GM21576 (cell line): ENCODE measurements around the gene OR1A2.
"Not testable (repeated sequence)": the region's sequence is repeated elsewhere in the genome, so short reads cannot be mapped to it uniquely, and the experiment has no call there.

Experiments used
- ATAC-seq: cut with Tn5 transposase; IDR thresholded peaks from one replicate; pipeline ENCODE4 v1.9.1; 2021; ENCODE audit warnings: mild to moderate bottlenecking, moderate library complexity; ENCODE audit not compliant: unreplicated experiment

Gene OR1A2

GRCh38 chr17:3197219-3197618 lies at the start of gene OR1A2:
Gene OR1A2, plus strand, starts transcription at chr17:3197519. Its CDS starts 0 bp downstream, at chr17:3197519.
- no peak for ATAC-seq

DNA sequence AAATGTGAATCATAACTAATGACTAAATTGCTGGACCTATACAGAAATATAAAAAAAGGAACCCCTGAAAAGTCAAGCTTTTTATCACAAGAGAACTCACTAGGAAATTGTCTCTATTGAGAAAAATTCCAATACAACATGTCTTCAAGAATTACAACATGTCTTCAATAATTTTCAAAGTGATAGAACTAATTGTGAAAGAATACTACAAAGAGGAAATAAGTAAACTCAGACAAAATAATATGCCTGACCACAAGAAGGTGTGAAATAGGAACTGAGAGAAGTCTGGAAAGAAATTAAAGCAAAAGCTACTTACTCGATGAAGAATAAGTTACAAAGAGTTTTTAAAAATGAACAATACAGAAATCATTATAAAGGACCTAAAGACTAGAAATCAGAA lies 40.1 kb upstream of the OR1A2 start:
- no peak for ATAC-seq

GRCh38 chr17:3167574-3167973 lies 29.7 kb upstream of the OR1A2 start:
- no peak for ATAC-seq

DNA sequence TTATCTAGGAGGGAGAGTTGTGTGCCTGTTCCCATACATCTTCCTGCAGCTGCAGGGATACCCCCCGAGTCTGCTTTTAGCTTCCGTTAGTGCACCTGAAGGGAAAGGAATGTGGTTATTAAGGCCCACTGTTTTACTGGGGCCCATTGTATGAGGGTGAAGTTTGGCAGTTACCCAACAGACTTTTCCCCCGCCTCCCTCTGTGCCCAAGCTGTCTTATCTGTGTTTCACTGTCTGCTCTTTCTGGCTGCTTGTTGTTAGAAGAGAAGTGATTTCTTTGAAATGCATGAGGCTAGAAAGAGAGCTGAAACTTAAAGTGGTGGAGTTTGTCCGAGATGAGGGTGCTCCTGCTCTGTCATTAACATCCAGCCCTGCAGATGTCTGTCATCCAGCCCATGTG lies 7.4 kb upstream of the OR1A2 start:
- ATAC-seq, result no peak

GRCh38 chr17:3207367-3207766 lies 10.0 kb downstream of the OR1A2 start, which contains the start of gene OR1A1:
Gene OR1A1, plus strand, starts transcription at chr17:3207667. Its CDS starts 7,954 bp downstream, at chr17:3215621.
- ATAC-seq, result no peak

DNA sequence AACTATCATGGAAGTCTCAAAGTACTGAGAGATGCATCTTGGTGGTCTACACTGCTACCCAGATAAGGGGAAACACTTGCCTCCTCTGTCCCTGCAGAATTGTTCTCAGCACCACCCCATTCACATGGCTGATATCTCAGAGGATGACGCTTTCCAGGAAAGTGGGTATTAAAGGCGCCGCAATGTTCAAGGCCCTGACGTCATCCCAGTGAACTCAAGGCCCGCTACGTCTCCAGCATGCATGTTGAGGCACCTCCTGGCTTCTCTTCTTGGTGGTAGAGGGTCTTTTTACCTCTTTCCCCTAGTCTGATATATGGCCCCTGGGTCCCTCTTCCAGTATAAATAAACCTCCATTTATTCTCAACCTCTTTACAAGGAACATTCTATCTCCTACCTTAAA lies 11.2 kb downstream of the OR1A2 start:
- no peak for ATAC-seq

DNA sequence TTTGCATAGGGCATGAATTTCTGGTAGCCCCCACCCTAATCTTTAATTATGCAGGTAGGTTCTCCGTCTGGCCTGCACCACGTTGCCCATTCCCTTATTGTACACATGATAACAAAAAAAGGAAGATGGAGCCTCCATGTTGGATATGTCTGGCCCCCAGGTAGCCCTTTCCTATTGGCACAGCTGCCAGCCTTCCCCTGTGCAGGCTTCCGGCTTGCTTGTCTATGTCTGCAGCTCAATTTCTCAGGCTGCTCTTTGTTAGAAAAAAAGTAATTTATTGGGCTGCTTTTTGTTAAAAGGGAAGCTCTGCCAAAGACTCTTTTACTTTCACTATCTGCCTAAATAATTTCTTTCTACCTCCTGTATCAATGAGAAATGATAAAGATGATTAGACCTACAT lies 15.7 kb downstream of the OR1A2 start:
- ATAC-seq, result no peak

DNA sequence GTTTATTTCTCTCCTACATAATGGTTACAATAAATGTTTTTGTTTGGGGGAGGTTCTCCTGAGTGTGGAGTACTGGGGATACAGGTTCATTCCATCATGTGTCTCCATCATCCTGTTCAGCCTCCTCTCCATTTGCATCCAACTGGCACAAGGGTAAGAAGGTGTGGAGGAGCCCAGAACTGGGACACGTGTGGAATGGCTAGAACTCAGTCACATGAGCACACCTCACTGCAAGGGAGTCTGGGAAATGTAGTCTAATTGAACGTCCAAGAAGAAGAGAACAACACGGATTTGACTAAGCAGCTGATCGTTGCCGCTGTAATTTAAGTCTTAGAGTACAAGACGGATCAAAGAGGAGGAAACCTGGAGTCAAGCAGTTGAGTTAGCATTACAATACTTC lies 16.3 kb downstream of the OR1A2 start:
- no peak for ATAC-seq

DNA sequence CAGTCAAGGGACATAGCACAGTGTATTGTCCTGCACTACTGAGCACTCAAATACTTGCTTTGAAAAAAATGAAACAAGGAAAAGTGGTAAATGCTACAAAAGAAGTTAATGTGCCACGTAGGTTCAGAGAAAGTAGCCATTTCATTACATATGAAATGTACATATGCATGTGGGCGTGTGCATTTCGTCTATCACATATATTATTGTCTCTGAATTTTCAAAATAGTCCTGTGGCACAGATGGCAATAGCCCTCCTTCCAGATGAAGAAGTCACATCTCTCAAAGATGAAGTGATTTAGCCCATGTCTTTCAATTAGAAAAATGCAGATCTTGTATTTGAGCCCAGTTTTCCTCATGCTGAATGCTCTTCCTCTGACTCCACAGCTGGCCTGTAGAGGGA lies 22.7 kb downstream of the OR1A2 start:
- not testable (repeated sequence) for ATAC-seq

- no peak for ATAC-seq
These were observed 24.5 kb downstream of the OR1A2 start for GRCh38 chr17:3221850-3222249.

GRCh38 chr17:3222505-3222904 lies 25.2 kb downstream of the OR1A2 start:
- ATAC-seq, result no peak

GRCh38 chr17:3224721-3225352 lies 27.5 kb downstream of the OR1A2 start:
- not testable (repeated sequence) for ATAC-seq

GRCh38 chr17:3232300-3232699 lies 35.0 kb downstream of the OR1A2 start:
- ATAC-seq, result not testable (repeated sequence)

DNA sequence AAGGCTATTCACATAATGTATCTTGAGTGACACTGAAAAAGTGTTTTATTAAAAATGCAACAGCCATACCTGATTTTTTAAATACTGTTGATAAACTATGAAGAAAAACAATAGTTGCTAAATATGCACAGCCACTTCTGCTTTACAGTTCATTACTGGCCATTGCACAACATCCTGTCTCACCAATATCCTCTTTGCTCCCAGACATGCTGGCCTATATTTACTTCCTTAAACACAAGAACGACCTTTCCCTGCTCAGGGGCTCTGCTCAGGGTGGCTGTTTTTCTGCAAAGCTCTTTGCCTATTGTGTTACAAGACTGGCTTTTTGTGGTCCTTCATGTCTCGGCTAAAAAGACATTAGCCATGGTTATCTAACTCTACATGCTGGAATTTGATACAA lies 41.4 kb downstream of the OR1A2 start:
- not testable (repeated sequence) for ATAC-seq

DNA sequence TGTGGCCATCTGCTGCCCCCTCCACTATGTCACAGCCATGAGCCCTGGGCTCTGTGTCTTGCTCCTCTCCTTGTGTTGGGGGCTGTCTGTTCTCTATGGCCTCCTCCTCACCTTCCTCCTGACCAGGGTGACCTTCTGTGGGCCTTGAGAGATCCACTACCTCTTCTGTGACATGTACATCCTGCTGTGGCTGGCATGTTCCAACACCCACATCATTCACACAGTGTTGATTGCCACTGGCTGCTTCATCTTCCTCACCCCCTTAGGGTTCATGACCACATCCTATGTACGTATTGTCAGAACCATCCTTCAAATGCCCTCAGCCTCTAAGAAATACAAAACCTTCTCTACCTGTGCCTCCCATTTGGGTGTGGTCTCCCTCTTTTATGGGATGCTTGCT lies 43.7 kb downstream of the OR1A2 start:
- not testable (repeated sequence) for ATAC-seq

GRCh38 chr17:3244841-3245240 lies 47.5 kb downstream of the OR1A2 start:
- ATAC-seq, result not testable (repeated sequence)
